Adrenal gland (tissue), 5 donors: ENCODE results near the gene SETD3.

Experiments used
- CTCF ChIP-seq, 6 experiments: fragments of 450-650 bp in 4 of 6; fragments of 200-600 bp in 2 of 6; sonication (generic) in 1 of 6; IDR thresholded peaks; 1 replicate in 5 of 6; 2 replicates in 1 of 6; pipeline versions ENCODE4 v1.5.1 to v1.8.0; 2016 to 2021; ENCODE audit warnings: antibody characterized with exemption in 6 of 6, mild to moderate bottlenecking in 2 of 6, moderate library complexity in 1 of 6
- POLR2A ChIP-seq, 2 donors: fragments of 450-650 bp; IDR thresholded peaks; one replicate each; pipeline ENCODE4 v1.6.1; 2017; ENCODE audit warnings: antibody characterized with exemption in 2 of 2, mild to moderate bottlenecking in 2 of 2, moderate library complexity in 1 of 2
- donor health status: DM: no; HTN: no; CAD: no.

GRCh38 chr14:99515301-99516155 lies 34.9 kb upstream of the SETD3 start:
- TF ChIP-seq POLR2A (IDR thresholded peaks at IDR 0.05) (no peak), CTCF (IDR thresholded peaks at IDR 0.05) (no peak)
